Epithelial cell of proximal tubule (primary cell): Measurements from ENCODE around the gene MIB2. TPM values are rescaled to one million over a fixed set of nuclear protein-coding genes. Genes with fewer than 3 reads are reported as not detected.
A peak's percentile ranks its signal among the peaks of the same experiment; 100 is the strongest.

Source experiments
- DNase-seq: peaks from one replicate; pipeline ENCODE4 v3.0.0-alpha.2; 2011; ENCODE audit warnings: low read depth
- H3K4me3 ChIP-seq: 2 replicates; pipeline ENCODE4 v1.5.1; 2011; ENCODE audit warnings: low read depth, mild to moderate bottlenecking, low read length
- total RNA-seq: library from RNA; depleted of rRNA; stranded (reverse); fragments of >200 nt; gene quantifications from 2 replicates; pipeline ENCODE4 v1.2.3, GENCODE V29; 2015
- TF ChIP-seq, protein P1 (sequence below): conservative IDR thresholded peaks from 2 replicates; pipeline ENCODE4 v1.5.1; 2012; ENCODE audit warnings: low read depth, mild to moderate bottlenecking, low read length

Gene MIB2
- total RNA-seq, 1 donor from 2014 or later: 29.4 TPM

DNA sequence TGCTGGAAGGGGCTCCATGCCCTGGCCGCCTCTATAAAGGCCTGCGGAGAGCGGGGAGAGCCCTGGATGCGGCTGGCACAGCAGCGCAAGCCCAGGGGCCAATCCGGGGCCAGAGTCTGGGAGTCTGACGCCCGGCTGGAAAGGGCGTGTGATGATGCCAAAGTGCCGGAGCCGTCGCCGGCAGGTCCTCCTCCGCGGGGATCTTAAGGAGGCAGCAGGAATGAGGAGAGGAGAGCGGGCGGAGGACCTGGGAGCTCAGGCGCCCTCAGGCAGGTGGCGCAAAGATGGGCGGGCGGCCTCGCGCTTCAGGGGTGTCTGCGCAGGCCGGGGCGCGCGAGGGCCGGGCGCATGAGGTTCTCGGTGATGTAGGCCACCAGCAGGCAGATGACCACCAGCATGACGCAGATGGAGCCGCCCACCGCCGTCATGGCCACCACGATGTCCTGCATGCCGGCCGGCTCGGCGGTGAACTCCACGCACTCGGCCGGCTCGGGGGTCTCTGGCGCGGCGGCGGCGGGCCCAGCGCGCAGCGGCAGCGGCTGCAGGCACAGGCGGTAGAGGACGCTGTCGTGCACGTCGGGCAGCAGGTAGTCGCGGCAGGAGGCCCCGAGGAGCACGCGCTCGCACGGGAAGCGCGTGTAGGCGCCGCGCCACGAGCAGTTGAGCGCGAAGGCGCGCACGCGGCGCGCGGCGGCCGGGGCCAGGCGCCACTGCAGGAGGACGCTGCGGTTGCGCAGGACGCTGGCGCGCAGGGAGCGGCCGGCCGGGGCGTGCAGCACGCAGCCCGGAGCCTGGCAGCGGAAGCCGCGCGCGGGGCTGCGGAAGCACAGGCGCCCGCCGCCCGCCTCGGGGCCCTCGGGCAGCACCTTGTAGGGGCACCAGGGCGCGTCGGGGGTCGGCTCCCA, 16.0 kb upstream of the MIB2 start:
- H3K4me3 ChIP-seq: no peak overlapping the region
- DNase-seq: no peak
- TF ChIP-seq, protein P1, sequence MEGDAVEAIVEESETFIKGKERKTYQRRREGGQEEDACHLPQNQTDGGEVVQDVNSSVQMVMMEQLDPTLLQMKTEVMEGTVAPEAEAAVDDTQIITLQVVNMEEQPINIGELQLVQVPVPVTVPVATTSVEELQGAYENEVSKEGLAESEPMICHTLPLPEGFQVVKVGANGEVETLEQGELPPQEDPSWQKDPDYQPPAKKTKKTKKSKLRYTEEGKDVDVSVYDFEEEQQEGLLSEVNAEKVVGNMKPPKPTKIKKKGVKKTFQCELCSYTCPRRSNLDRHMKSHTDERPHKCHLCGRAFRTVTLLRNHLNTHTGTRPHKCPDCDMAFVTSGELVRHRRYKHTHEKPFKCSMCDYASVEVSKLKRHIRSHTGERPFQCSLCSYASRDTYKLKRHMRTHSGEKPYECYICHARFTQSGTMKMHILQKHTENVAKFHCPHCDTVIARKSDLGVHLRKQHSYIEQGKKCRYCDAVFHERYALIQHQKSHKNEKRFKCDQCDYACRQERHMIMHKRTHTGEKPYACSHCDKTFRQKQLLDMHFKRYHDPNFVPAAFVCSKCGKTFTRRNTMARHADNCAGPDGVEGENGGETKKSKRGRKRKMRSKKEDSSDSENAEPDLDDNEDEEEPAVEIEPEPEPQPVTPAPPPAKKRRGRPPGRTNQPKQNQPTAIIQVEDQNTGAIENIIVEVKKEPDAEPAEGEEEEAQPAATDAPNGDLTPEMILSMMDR: no peak

GRCh38 chr1:1599935-1600860, 15.1 kb upstream of the MIB2 start, which contains the start of gene FNDC10:
TSS of gene FNDC10 (minus strand) at chr1:1600135. CDS start at chr1:1600015, 120 bp downstream.
- H3K4me3 ChIP-seq: peak within 1 kb of the TSS; percentile 44
- no peak for DNase-seq
- TF ChIP-seq, protein P1: no peak

DNA sequence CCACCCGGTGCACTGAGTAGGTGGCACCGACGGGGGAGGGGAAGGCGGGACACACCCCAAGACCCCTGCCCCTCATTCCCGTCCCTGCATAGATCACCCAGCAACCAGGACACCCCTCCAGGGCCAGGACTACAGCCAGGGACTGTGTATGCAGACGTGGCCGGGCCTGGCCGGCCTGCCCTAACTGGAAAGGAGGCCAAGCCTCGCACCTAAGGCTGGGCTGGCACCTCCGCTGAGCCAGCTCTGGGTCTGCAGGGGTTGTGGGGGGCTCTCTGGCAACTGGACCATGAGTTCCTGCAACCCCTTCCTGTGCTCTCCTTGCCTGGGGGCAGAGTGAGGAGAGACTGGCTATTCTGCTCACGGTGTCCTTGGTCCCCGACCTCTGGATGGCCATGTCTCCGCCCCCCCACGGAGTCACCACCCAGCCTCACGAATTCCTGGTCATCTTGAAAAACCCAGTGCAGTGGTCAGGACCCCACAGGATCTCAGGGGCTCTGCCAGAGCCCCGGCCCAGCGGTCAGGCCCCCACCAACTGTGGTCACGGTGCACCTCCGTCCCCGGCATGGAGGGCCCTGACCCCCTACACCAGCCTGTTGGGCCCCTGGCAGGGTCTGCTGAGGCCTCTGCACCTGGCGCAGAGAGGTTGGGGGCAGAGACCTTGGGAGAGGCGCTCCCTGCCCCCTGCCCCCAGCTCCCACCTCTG, 14.3 kb upstream of the MIB2 start:
- DNase-seq: no peak
- H3K4me3 ChIP-seq: no peak overlapping the region
- TF ChIP-seq, protein P1: no peak

DNA sequence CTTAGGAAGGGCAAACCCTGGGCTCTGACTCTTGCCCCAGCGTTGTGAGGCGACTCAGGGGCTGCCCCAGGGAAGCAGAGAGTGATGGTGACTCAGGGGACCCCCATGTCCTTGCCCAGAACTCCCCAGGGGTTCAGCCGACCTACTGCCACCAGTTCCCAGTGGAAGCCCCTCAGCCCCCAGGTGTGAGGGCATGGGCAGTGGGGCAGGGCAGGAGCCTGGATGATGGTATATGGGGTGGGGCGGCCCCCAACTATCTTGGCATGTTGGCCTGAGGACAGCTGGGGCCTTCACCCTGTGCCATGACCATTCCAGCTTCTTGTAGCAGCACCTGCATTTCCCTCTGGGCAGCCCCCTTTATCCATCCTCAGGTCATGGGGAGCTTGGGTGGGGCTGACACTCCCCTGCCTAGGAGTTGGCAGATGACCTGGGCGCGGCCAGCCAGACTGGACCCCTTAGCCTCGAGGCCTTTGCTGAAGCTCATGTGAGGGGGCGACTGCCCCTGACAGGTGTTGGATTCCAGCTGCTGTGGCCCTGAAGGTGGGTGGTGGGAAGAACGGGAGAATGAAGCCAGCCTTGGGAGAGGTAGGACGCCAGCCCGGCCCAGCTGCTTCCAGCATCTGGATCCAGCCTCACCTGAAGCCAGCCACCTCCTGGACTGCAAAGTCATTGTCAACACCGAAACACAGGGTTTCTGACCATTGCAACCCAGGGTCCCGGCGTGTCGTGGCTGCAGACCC, 13.6 kb upstream of the MIB2 start:
- DNase-seq: no peak
- TF ChIP-seq, protein P1: no peak
- no peak overlapping the region for H3K4me3 ChIP-seq

- DNase-seq: no peak
- TF ChIP-seq, protein P1: no peak
- no peak overlapping the region for H3K4me3 ChIP-seq
These were observed 12.9 kb upstream of the MIB2 start for GRCh38 chr1:1602304-1602967.
